Panc1 (cell line): ENCODE data around the gene ISM1.

Experiments
- POLR2AphosphoS5 ChIP-seq: IDR thresholded peaks from 2 replicates; pipeline ENCODE4 v1.6.1; 2012; ENCODE audit warnings: mild to moderate bottlenecking, low read depth, low read length, moderate library complexity
- SIN3A ChIP-seq: IDR thresholded peaks from 2 replicates; pipeline ENCODE4 v1.6.1; 2012; ENCODE audit warnings: low read depth, mild to moderate bottlenecking, low read length, moderate library complexity, borderline replicate concordance; ENCODE audit not compliant: insufficient read depth
- TCF7L2 ChIP-seq: IDR thresholded peaks from 2 replicates; pipeline ENCODE4 v1.6.1; 2011; ENCODE audit warnings: mild to moderate bottlenecking, low read depth, low read length, inconsistent platforms
- TF ChIP-seq, protein P1 (sequence below): fragments of 450-650 bp; IDR thresholded peaks from 2 replicates; pipeline ENCODE4 v1.5.1; 2017; ENCODE audit warnings: mild to moderate bottlenecking
- TF ChIP-seq, protein P2 (sequence below), 2 experiments: IDR thresholded peaks; 2 replicates each; pipeline ENCODE4 v1.6.1; 2011 to 2012; ENCODE audit warnings: low read depth in 2 of 2, control low read depth in 1 of 2, low read length in 1 of 2, mild to moderate bottlenecking in 1 of 2, moderate library complexity in 1 of 2; ENCODE audit not compliant: insufficient read depth in 1 of 2

- TF ChIP-seq, protein P1, sequence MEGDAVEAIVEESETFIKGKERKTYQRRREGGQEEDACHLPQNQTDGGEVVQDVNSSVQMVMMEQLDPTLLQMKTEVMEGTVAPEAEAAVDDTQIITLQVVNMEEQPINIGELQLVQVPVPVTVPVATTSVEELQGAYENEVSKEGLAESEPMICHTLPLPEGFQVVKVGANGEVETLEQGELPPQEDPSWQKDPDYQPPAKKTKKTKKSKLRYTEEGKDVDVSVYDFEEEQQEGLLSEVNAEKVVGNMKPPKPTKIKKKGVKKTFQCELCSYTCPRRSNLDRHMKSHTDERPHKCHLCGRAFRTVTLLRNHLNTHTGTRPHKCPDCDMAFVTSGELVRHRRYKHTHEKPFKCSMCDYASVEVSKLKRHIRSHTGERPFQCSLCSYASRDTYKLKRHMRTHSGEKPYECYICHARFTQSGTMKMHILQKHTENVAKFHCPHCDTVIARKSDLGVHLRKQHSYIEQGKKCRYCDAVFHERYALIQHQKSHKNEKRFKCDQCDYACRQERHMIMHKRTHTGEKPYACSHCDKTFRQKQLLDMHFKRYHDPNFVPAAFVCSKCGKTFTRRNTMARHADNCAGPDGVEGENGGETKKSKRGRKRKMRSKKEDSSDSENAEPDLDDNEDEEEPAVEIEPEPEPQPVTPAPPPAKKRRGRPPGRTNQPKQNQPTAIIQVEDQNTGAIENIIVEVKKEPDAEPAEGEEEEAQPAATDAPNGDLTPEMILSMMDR, result no peak
- TF ChIP-seq POLR2AphosphoS5 (no peak), TCF7L2 (no peak), SIN3A (no peak)
- TF ChIP-seq, protein P2, sequence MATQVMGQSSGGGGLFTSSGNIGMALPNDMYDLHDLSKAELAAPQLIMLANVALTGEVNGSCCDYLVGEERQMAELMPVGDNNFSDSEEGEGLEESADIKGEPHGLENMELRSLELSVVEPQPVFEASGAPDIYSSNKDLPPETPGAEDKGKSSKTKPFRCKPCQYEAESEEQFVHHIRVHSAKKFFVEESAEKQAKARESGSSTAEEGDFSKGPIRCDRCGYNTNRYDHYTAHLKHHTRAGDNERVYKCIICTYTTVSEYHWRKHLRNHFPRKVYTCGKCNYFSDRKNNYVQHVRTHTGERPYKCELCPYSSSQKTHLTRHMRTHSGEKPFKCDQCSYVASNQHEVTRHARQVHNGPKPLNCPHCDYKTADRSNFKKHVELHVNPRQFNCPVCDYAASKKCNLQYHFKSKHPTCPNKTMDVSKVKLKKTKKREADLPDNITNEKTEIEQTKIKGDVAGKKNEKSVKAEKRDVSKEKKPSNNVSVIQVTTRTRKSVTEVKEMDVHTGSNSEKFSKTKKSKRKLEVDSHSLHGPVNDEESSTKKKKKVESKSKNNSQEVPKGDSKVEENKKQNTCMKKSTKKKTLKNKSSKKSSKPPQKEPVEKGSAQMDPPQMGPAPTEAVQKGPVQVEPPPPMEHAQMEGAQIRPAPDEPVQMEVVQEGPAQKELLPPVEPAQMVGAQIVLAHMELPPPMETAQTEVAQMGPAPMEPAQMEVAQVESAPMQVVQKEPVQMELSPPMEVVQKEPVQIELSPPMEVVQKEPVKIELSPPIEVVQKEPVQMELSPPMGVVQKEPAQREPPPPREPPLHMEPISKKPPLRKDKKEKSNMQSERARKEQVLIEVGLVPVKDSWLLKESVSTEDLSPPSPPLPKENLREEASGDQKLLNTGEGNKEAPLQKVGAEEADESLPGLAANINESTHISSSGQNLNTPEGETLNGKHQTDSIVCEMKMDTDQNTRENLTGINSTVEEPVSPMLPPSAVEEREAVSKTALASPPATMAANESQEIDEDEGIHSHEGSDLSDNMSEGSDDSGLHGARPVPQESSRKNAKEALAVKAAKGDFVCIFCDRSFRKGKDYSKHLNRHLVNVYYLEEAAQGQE (IDR thresholded peaks at IDR 0.05; ENCODE audit: insufficient read depth in 1 of 2, low read depth in 2 of 2, low read length in 1 of 2), result no peak
Observed at GRCh38 chr20:13344671-13345070, 123.6 kb downstream of the ISM1 start.
